CD4-positive, alpha-beta T cell treated with Interleukin-15 for 1 hour (primary cell): ENCODE measurements around the gene BABAM2.

Experiments
- DNase-seq: peaks from one replicate; pipeline ENCODE4 v3.0.0-alpha.2; 2020

BABAM2 gene

GRCh38 chr2:28172114-28172898 lies 281.8 kb downstream of the BABAM2 start:
- no peak for DNase-seq

DNA sequence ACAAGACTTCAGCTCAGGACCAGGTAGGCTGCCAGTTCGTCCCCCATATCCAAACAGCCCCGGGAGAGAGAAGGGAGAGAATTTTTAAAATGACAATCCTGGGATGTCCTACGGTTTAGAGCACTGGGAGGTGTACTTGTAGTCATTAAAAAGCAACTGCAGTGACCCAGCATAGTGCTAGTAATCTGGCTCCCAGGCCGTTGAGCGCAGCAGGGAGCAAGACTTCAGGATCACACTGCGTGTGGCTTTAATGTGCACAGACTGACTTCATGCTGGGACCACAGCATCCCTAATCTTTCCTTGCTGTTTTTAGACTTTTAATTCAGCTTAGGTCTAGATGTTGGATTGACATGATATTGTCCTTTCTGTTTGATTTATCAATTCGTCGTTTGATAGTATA lies 282.8 kb downstream of the BABAM2 start:
- DNase-seq, result no peak

DNA sequence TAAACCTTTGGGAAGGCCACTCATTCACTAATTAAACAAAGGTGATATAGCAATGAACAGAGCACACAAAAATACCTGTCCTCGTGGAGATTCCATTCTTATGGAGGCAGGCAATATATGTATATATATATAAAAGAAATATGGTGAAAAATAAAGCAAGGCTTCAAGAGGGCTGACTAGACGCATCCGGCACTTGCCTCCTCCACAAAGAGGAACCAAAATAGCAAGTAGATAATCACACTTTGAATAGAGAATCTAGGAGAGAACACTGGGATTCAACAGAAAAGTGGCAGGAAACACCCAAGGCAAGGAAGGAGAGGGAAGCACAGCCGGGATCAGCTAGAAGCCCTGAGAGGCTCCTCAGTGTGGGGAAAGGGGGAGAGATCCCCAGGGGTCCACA lies 283.7 kb downstream of the BABAM2 start:
- no peak for DNase-seq

- DNase-seq, result no peak
These were observed 284.5 kb downstream of the BABAM2 start for GRCh38 chr2:28175028-28175427.

DNA sequence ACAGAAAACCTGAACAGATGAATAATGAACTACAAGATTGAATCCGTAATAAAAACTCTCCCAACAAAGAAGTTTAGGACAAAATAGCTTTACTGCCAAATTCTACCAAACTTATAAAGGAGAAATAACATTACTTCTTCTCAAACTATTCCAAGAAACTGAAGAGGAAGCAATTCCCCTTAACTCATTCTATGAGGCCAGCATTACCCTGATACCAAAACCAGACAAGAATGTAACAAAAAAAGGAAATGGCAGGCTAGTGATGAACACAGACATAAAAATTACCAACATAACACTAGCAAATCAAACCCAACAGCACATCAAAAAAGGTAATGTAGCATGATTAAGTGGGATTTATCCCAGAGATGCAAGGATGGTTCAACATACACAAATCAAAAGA lies 288.4 kb downstream of the BABAM2 start:
- DNase-seq, result no peak

- no peak for DNase-seq
These were observed 291.3 kb downstream of the BABAM2 start for GRCh38 chr2:28181801-28182200.

GRCh38 chr2:28182348-28182747 lies 291.8 kb downstream of the BABAM2 start:
- DNase-seq, result no peak

DNA sequence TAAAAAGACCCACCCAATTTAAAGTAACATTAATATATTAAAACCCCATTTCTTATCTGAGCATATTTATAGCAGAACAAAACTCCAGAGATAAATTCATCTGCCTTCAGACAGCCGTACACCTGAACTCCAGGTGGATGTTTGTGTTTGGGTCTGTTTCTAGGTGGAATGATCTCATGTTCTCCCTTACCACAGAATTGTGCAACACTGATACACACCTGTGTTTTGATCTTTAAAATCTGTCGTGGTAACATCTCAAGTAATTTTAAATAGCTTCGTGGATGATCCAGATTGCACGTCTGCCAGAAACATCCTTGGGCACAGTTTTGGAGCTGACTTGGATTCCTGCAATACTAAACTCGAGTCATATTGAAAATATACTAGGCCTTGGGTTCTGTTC lies 294.6 kb downstream of the BABAM2 start:
- no peak for DNase-seq

GRCh38 chr2:28185891-28186290 lies 295.4 kb downstream of the BABAM2 start:
- no peak for DNase-seq

DNA sequence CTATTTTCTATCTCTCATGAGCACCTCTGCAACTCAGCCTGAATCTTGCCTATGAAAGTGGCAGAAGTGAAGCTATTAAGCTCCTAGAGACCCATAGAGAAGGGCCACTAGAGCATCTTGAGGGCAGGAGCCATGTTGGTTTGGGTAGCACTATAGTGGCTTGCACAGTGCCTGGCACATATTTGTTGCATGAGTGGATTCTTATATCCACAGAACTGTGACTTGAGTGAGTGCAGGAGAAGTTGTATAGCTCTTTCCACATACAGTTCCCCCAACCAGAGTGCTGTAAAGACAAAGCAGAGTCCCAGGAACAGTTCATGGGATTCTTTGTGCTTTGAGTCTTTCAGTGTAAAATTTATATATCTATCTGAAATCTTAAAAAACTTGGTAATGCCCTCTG lies 296.7 kb downstream of the BABAM2 start:
- no peak for DNase-seq

DNA sequence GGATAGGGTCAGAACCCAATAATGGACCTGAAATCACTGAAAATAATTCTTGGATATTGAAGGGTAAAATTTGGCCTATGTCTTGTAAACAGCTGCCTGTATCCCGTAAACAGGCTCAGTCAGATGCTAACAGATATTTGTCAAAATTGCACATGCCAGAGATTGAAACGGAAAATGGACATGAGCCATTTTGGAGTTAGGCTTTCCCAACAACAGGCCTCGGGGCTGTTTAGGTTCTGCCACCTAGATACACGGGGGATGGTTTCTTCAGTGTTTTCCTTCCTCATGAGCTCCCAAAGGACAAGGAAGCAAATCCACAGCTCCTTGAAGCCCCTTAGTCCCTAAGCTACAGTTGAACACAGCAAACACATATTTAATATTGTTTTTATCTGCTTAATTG lies 297.9 kb downstream of the BABAM2 start:
- no peak for DNase-seq

GRCh38 chr2:28193630-28194403 lies 303.3 kb downstream of the BABAM2 start:
- DNase-seq, result no peak

DNA sequence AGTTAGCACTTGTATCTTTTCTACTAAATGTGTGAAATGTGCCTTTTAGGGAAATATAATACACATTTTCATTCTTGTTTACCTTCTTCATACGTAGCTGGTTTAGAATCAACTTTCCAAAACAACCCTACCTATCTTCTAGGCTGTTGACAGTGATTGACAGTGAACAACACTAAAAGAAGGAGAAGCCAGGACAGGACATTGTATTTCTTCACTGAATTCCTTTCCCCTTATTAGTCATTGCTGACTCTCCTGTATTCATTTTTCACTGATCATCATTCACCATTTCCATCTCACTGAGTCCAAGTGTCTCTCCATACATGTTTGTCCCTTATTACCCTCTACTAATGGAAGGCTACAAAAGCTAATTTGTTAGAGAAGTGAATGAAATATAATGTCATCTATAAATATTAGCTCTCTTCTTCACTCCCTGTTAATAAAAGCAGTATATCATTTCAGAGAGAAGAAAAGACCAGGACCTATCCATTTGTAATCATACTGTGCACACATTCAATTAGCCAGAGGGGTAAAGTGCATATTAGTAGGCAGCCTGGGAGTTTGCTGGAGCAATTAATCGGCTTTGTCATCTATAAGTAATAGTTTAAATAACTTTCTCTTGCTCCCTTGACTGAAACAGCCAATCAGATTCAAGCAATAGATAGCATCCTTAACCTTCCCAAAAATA lies 309.6 kb downstream of the BABAM2 start:
- no peak for DNase-seq

DNA sequence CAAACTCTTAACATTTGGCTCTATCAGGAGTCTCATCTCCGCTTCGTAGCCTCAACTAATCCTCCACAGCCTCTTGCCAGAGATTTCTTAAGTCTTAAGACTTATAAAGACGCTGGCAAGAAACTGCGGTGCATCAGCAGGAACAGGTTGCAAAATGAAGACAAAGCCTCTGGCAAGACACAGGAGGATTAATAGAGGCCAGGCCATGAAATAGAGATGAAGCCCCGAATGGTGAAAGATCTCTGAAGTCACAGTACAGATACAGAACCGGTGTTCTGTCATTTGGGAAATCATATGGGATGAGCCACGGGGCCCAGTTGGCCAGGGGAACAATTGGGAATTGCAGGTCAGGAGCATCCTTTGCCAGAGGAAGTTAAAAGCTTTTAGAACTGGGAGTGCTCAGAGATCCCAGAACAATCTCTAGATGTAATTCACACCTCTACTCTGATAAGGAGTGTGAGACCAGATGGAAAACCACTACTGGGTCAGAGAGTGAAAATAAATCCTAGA lies 311.2 kb downstream of the BABAM2 start:
- DNase-seq, result no peak

DNA sequence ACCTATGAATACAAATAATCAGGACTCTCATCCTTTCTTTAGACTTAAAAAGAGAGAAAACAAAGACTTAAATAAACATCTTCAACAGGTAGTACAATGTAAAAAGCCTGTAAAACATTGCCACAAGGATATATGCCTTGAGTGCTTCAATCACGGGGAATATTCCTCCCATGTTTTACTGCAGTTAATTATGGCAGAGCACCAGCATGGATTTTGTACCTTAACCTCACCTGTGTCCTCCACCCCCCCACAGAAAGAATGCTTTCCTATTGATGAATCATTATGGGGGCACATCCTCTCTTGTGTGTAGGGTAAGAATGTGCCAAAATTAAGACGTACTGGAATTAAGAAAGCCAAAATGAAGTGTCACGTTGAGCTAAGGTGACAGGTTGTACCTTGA lies 312.2 kb downstream of the BABAM2 start:
- no peak for DNase-seq

- DNase-seq, result no peak
These were observed 316.2 kb downstream of the BABAM2 start for GRCh38 chr2:28206762-28207161.

GRCh38 chr2:28209261-28209691 lies 318.7 kb downstream of the BABAM2 start:
- no peak for DNase-seq

- no peak for DNase-seq
These were observed 319.3 kb downstream of the BABAM2 start for GRCh38 chr2:28209864-28210263.

DNA sequence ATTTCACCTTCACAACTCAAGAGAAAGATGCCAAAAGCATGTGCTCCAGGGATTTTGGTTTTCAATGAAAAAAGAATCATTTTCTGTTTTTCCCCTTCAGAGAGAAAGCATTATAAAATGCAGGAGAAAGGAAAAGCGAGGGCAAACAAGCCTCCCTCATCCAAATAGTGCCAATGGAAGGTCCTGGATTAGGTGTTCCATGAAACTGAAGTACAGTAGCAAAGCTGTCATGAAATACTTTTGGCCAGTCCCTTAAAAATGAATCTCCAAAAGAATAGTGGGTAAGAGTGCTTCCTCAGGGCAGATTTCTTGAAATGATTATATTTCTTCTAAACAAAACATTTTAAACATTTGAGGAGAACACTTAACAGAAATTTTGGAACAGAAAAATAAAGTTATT lies 320.0 kb downstream of the BABAM2 start:
- DNase-seq, result no peak

- no peak for DNase-seq
These were observed 325.8 kb downstream of the BABAM2 start for GRCh38 chr2:28216331-28216730.

- no peak for DNase-seq
These were observed 326.7 kb downstream of the BABAM2 start for GRCh38 chr2:28217042-28217740.

- DNase-seq, result no peak
These were observed 328.6 kb downstream of the BABAM2 start for GRCh38 chr2:28219138-28219537.
